ENCODE data around the gene HIPK4.
"Not testable (repeated sequence)": the region's sequence is repeated elsewhere in the genome, so short reads cannot be mapped to it uniquely, and the experiment has no call there.

DNA sequence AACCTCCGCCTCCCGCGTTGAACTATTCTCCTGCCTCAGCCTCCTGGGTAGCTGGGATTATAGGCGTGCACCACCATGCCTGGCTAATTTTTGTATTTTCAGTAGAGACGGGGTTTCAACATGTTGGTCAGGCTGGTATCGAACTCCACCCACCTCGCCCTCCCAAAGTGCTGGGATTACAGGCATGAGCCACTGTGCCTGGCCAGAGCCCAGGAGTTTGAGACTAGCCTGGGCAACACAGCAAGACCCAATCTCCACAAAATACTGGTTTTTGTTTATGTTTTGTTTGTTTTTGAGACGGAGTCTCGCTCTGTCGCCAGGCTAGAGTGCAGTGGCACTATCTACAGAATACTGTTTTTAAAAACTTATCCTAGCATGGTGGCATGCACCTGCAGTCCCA, 40.3 kb upstream of the HIPK4 start:
- TF ChIP-seq POLR2A (IDR thresholded peaks at IDR 0.05; ENCODE audit: control extremely low read depth in 1 of 2, low read depth in 2 of 2, low read length in 2 of 2); SP4 (IDR thresholded peaks at IDR 0.05; ENCODE audit: low read length); POLR2AphosphoS5 (IDR thresholded peaks at IDR 0.05; ENCODE audit: low read depth, low read length): not testable (repeated sequence)

All from H1 (cell line).